Measurements from ENCODE around the gene GOLGA8K.
"Not testable (repeated sequence)": the region's sequence is repeated elsewhere in the genome, so short reads cannot be mapped to it uniquely, and the experiment has no call there.

DNA sequence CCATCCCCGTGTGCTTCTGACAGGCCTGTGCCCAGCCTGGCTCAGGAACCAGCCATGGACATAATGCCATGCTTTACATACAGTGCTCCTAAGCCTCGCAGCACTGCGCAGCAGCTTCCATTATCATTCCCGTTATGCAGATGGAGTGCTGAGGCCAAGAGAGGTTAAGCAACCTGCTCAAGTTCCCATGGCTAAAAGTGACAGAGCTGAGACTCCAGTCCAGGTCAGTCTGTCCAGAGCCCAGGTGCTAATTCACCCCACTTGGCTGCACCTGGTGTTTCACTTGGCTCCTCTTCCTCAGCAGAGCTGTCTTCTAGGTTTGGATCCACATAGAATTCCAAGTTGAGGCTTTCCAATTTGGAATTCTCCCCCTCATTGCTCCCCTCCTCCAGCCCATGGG lies 41.4 kb downstream of the GOLGA8K start:
- not testable (repeated sequence) for TF ChIP-seq POLR2A (IDR thresholded peaks at IDR 0.05)
- TF ChIP-seq, protein P1, sequence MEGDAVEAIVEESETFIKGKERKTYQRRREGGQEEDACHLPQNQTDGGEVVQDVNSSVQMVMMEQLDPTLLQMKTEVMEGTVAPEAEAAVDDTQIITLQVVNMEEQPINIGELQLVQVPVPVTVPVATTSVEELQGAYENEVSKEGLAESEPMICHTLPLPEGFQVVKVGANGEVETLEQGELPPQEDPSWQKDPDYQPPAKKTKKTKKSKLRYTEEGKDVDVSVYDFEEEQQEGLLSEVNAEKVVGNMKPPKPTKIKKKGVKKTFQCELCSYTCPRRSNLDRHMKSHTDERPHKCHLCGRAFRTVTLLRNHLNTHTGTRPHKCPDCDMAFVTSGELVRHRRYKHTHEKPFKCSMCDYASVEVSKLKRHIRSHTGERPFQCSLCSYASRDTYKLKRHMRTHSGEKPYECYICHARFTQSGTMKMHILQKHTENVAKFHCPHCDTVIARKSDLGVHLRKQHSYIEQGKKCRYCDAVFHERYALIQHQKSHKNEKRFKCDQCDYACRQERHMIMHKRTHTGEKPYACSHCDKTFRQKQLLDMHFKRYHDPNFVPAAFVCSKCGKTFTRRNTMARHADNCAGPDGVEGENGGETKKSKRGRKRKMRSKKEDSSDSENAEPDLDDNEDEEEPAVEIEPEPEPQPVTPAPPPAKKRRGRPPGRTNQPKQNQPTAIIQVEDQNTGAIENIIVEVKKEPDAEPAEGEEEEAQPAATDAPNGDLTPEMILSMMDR (IDR thresholded peaks at IDR 0.05) = not testable (repeated sequence)
